Stimulated activated CD4-positive, alpha-beta T cell treated with anti-CD3 and anti-CD28 coated beads, Interleukin-12 subunit alpha, Interleukin-12 subunit beta, amount 100 ng/mL, for 4 hours (primary cell): Measurements from ENCODE around the gene DNM1.

Source experiments
- DNase-seq: peaks from one replicate; pipeline ENCODE4 v3.0.0-alpha.2; 2020

Gene DNM1

GRCh38 chr9:128206484-128206883 is 3.3 kb downstream of the DNM1 start:
- DNase-seq, result no peak

GRCh38 chr9:128206916-128207910 is 4.0 kb downstream of the DNM1 start:
- no peak for DNase-seq

- no peak for DNase-seq
These were observed 5.2 kb downstream of the DNM1 start for GRCh38 chr9:128208386-128208785.

GRCh38 chr9:128208946-128209669 is 5.9 kb downstream of the DNM1 start:
- no peak for DNase-seq

- DNase-seq, result no peak
These were observed 8.2 kb downstream of the DNM1 start for GRCh38 chr9:128211186-128211980.

- DNase-seq, result no peak
These were observed 8.8 kb downstream of the DNM1 start for GRCh38 chr9:128211981-128212281.

- DNase-seq, result no peak
These were observed 10.7 kb downstream of the DNM1 start for GRCh38 chr9:128213746-128214497.

GRCh38 chr9:128214571-128215490 is 11.7 kb downstream of the DNM1 start:
- no peak for DNase-seq

- DNase-seq, result no peak
These were observed 12.6 kb downstream of the DNM1 start for GRCh38 chr9:128215491-128216409.

GRCh38 chr9:128216781-128217553 is 13.8 kb downstream of the DNM1 start:
- DNase-seq, result no peak

- DNase-seq, result no peak
These were observed 15.0 kb downstream of the DNM1 start for GRCh38 chr9:128218172-128218517.

- DNase-seq, result peak; percentile 92
These were observed 15.6 kb downstream of the DNM1 start for GRCh38 chr9:128218518-128219389.

GRCh38 chr9:128219831-128220230 is 16.7 kb downstream of the DNM1 start:
- DNase-seq, result no peak

GRCh38 chr9:128222026-128222425 is 18.8 kb downstream of the DNM1 start:
- DNase-seq, result no peak

- no peak for DNase-seq
These were observed 19.9 kb downstream of the DNM1 start for GRCh38 chr9:128222880-128223670.

GRCh38 chr9:128224877-128225276 is 21.7 kb downstream of the DNM1 start:
- DNase-seq, result no peak

GRCh38 chr9:128225770-128226411 is 22.7 kb downstream of the DNM1 start:
- no peak for DNase-seq
